ENCODE measurements around the gene PTF1A.
"Not testable (repeated sequence)": the region's sequence is repeated elsewhere in the genome, so short reads cannot be mapped to it uniquely, and the experiment has no call there.

PTF1A gene

DNA sequence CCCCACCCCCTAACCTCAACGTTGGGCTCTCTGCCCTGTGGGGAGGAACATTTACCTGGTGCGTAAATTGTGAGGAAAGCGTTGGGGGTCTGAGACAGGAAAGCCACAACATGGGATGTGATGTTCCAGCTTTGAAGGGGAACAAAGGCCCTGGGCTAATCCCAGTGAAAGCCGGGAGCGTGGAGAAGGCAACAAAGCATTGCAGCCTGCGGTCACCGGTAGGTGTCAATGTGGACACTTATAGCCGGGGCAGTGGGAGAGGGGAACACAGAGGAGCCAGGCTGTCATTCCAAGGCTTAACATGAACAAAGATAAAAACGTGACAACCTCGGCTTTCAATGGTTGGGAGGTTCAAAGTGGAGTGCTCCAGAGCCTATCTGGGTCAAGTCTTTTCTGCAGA, 12.7 kb downstream of the PTF1A start:
- DNase-seq (ENCODE audit: low read depth in 2 of 2), result no peak

DNA sequence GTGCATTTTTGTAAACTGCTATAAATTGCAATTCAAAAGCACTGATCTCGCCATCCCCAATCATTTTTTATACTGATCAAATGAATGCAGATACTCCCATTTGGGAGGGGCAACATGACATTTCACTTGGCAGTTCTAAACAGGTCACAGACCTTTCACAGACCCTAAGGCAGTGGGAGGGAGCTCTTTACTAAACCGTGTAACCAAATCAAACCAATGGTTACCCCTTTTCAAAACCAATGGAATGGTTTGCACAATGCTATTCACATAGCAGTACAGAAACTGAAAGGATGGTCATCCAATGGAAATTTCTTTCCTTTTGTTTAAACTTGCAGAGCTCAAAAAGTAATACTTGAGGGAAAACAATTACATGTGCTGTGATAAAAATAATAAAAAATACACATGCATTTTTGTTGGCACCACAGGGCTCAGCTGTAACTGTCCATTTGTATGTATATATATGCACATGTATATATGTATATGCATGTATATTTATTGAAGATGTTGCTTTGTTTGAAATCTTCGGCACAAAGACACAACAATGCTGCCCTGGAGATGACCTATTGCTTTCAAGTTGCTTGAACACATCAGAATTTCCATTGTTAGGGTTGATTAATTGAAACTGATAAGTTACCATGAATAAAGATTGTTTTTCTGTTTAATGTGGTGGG, 14.0 kb downstream of the PTF1A start:
- DNase-seq (ENCODE audit: low read depth in 2 of 2), result no peak

DNA sequence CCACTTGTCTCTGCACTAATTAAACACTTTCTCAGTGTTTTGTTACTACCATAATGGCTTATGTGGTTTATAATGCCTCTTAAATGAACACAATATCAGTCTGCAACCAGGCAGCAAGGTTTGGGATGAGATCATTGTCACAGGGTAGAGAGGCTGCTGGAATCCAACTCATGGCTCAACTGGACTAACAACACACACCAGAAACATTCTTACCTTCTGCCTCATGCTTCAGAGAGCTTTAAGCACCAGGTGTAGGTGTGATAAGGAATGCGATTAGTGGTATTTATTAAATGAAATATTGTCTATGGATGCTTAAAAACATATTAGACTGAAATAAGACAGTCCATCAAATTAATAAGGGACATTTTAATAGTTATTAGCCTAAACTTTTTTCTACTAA, 25.4 kb downstream of the PTF1A start:
- no peak for DNase-seq (ENCODE audit: low read depth in 2 of 2)

DNA sequence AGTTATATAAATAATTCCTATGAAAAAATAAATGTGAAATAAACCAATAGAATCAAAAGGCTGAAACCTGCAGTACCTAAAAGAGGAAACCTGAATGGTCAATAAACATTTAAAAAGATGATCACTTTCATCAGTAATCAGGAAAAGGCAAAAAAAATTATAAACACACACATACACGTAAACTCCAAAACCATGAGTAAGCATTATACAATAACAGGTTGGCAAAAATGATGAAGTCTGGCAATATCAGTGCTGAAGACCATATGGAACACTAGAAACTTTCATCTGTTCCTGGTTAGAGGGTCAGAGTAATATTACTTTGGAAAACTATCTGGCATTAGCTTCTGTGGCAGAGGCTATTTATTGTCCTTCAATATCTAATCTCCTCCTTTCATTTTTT, 38.5 kb downstream of the PTF1A start:
- DNase-seq (ENCODE audit: low read depth in 2 of 2), result no peak

DNA sequence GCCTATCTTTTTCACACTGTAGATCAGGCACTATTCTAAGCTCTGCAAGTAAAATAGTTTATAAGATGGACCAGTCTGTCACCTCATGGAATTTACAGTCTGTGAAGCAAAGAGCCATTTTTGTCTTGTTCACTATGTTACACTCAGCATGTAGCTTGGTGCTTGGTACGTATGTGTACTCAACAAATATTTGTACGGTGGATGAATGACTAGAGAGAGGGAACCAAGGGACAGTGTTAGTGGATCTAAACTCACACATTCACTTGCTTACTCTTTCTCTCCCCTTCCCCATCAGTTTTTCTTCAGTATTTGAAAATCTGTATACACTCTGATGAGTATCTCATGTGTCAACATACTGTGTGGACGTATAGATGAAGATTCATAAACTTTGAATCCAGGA, 45.9 kb downstream of the PTF1A start:
- DNase-seq (ENCODE audit: low read depth in 2 of 2), result no peak

DNA sequence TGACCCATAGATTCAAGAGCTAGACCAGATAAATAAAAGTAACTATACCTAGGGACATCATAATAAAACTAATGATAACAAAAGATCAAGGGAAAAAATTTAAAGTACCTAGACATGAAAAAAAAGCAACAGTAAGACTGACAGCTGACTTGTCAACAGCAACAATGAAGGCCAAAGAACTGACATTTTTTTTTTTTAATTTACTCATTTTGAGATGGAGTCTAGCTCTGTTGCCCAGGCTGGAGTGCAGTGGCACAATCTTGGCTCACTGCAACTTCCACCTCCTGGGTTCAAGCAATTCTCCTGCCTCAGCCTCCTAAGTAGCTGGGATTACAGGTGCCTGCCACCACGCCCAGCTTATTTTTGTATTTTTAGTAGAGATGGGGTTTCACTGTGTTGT, 49.7 kb downstream of the PTF1A start:
- DNase-seq (ENCODE audit: low read depth in 2 of 2), result not testable (repeated sequence)
